ENCODE measurements around the gene PARD3.

- TF ChIP-seq, protein P1, sequence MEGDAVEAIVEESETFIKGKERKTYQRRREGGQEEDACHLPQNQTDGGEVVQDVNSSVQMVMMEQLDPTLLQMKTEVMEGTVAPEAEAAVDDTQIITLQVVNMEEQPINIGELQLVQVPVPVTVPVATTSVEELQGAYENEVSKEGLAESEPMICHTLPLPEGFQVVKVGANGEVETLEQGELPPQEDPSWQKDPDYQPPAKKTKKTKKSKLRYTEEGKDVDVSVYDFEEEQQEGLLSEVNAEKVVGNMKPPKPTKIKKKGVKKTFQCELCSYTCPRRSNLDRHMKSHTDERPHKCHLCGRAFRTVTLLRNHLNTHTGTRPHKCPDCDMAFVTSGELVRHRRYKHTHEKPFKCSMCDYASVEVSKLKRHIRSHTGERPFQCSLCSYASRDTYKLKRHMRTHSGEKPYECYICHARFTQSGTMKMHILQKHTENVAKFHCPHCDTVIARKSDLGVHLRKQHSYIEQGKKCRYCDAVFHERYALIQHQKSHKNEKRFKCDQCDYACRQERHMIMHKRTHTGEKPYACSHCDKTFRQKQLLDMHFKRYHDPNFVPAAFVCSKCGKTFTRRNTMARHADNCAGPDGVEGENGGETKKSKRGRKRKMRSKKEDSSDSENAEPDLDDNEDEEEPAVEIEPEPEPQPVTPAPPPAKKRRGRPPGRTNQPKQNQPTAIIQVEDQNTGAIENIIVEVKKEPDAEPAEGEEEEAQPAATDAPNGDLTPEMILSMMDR (conservative IDR thresholded peaks at IDR 0.05 in 1 of 2, IDR thresholded peaks at IDR 0.05 in 1 of 2; ENCODE audit: low read depth in 1 of 2, low read length in 2 of 2): no peak
- TF ChIP-seq EZH2 (IDR thresholded peaks at IDR 0.05; ENCODE audit: low read length, missing control alignments): no peak
These were observed 708.7 kb downstream of the PARD3 start for GRCh38 chr10:34106356-34106885.

All from fibroblast of lung (primary cell).